Fibroblast of pulmonary artery (primary cell): ENCODE results near the gene RLN3.
A peak's percentile ranks its signal among the peaks of the same experiment; 100 is the strongest.

Source experiments
- DNase-seq: peaks from one replicate; pipeline ENCODE4 v3.0.0-alpha.2; 2010; ENCODE audit warnings: low read depth
- H3K4me3 ChIP-seq: replicated peaks from 2 replicates; pipeline ENCODE4 v1.5.1; 2011; ENCODE audit warnings: low read depth, mild to moderate bottlenecking, control low read depth, low read length, moderate library complexity
- CTCF ChIP-seq: IDR thresholded peaks from 2 replicates; pipeline ENCODE4 v1.5.1; 2011; ENCODE audit warnings: mild to moderate bottlenecking, control low read depth, low read length, inconsistent platforms; ENCODE audit errors: missing control alignments

Gene RLN3

DNA sequence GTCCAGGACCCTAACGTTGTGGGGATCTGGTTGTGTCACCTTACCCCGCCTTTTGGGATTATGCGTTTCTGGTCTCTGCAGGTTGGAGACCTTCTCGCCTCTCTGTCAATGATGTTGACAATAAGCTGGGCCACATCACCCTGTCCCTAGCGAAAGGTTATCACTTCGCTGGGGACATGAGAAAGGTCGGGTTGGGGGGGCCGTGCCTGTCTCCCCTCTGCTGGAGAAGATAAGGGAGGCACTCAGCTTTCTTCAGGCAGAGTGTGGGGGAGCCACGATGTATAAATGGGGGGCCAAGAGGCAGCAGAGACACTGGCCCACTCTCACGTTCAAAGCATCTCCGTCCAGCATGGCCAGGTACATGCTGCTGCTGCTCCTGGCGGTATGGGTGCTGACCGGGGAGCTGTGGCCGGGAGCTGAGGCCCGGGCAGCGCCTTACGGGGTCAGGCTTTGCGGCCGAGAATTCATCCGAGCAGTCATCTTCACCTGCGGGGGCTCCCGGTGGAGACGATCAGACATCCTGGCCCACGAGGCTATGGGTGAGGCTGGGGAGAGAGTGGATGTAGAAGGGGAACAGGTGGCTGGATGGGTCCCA is at the start of gene RLN3:
TSS of gene RLN3 (plus strand) at position 293 of the 595 bp plus-strand sequence. CDS start at position 350, 57 bp downstream.
- no peak for DNase-seq
- no peak for TF ChIP-seq CTCF
- no peak within 1 kb of the TSS for H3K4me3 ChIP-seq

- H3K4me3 ChIP-seq: no peak overlapping the region
- DNase-seq: peak; percentile 43
- TF ChIP-seq CTCF: no peak
These were observed 49.4 kb upstream of the RLN3 start for GRCh38 chr19:13978351-13979243.

DNA sequence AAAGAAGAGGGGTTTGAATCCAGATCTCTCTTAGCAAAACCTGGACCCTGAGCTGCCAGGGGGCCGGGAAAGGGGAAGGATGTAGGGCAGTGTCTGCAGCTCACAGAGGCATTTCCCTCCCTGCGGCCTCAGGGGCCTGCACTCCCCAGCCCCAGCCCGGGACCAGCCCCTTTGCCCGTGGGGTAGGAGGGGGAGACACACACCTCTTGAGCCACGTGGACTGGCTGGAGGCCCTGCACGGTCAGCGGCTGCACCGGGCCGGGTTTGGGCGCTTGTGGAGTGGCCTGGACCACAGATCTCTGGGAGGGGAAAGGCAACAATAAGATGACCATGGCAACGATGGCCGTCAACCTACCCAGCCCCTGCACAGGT is 48.7 kb upstream of the RLN3 start:
- H3K4me3 ChIP-seq: no peak overlapping the region
- DNase-seq: no peak
- no peak for TF ChIP-seq CTCF

DNA sequence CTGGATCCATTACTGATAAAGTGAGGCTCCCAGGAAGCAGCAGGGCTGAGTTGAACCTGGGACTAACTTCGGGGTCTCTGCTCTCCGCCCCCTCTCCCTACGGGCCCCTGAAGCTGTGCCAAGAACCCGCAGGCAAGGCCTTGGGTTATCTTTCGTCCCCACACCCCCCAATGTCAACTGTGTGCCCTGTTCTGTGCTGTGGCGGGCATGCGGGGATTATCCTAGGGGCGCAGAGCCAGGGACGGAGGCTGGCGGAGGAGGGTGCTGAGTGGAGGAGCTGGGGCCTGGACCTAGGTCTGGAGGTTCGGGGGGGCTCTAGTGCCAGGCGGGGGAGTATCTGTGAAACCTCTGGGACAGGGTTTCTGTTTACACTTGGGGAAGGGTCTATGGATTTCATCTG is 48.3 kb upstream of the RLN3 start:
- no peak for DNase-seq
- H3K4me3 ChIP-seq: no peak overlapping the region
- no peak for TF ChIP-seq CTCF

DNA sequence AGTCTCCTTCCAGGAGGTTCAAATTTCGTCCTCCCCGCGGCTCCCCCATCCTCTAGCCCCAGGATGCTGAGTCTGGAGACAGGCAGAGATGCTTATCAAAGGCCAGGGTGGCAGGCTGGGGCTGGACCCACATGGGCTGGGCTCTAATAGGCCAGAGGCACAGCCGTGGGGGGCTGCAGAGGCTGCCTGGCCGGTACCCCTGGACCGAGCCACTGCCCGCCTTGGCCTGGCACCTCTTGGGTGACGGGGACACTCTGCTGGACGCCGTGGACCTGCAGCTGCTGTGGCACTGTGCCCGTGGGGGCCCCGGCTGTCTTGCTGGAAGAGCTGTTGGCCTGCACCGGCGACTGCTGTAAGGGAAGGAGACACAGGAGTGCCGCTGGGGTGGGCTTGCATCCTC is 47.6 kb upstream of the RLN3 start:
- H3K4me3 ChIP-seq: no peak overlapping the region
- TF ChIP-seq CTCF: no peak
- no peak for DNase-seq

GRCh38 chr19:13981021-13981420 is 46.9 kb upstream of the RLN3 start:
- H3K4me3 ChIP-seq: no peak overlapping the region
- no peak for TF ChIP-seq CTCF
- DNase-seq: no peak

DNA sequence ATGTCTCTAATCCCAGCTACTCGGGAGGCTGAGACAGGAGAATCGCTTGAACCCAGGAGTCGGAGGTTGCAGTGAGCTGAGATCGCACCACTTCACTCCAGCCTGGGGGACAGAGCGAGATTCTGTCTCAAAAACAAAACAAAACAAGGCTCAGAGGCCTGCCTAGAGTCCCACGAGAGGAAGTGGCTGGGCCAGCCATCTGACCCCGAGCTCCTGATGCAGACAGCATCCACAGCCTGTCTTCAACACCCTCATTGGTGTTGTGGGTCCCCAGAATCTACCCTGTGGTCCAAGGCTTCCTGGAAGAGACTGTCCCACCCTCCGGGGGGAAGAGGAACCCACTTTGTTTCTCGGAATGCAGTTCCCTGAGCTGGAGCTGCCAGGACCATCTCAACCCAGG is 46.5 kb upstream of the RLN3 start:
- no peak overlapping the region for H3K4me3 ChIP-seq
- TF ChIP-seq CTCF: no peak
- no peak for DNase-seq
